GM21528 (cell line): Measurements from ENCODE around the gene FBXW12.

Experiments used
- ATAC-seq: cut with Tn5 transposase; IDR thresholded peaks from one replicate; pipeline ENCODE4 v1.9.1; 2021; ENCODE audit warnings: mild to moderate bottlenecking, moderate library complexity; ENCODE audit not compliant: unreplicated experiment, low FRiP score

Gene FBXW12

GRCh38 chr3:48419149-48419548, 47.1 kb downstream of the FBXW12 start:
- ATAC-seq: no peak

GRCh38 chr3:48419597-48419996, 47.6 kb downstream of the FBXW12 start:
- ATAC-seq: no peak

- no peak for ATAC-seq
Measured at GRCh38 chr3:48420561-48420960, 48.5 kb downstream of the FBXW12 start.

- ATAC-seq: no peak
Measured at GRCh38 chr3:48422272-48422671, 50.3 kb downstream of the FBXW12 start.

GRCh38 chr3:48422681-48423080, 50.7 kb downstream of the FBXW12 start:
- no peak for ATAC-seq

- no peak for ATAC-seq
Measured at GRCh38 chr3:48423241-48423882, 51.3 kb downstream of the FBXW12 start.

- ATAC-seq: no peak
Measured at GRCh38 chr3:48423883-48424695, 52.1 kb downstream of the FBXW12 start.

- ATAC-seq: no peak
Measured at GRCh38 chr3:48425281-48425812, 53.3 kb downstream of the FBXW12 start.

- ATAC-seq: no peak
Measured at GRCh38 chr3:48426401-48426909, 54.4 kb downstream of the FBXW12 start.

- ATAC-seq: no peak
Measured at GRCh38 chr3:48426944-48427629, 55.1 kb downstream of the FBXW12 start.

GRCh38 chr3:48427630-48427962, 55.6 kb downstream of the FBXW12 start:
- ATAC-seq: no peak

GRCh38 chr3:48428088-48428571, 56.1 kb downstream of the FBXW12 start:
- ATAC-seq: no peak

- ATAC-seq: no peak
Measured at GRCh38 chr3:48428572-48429316, 56.7 kb downstream of the FBXW12 start.

GRCh38 chr3:48429317-48429959, 57.4 kb downstream of the FBXW12 start:
- ATAC-seq: no peak

- ATAC-seq: no peak
Measured at GRCh38 chr3:48429960-48430707, 58.1 kb downstream of the FBXW12 start, which contains the start of gene PLXNB1. Gene PLXNB1 (minus strand): TSS chr3:48430086. CDS start chr3:48424611, 5,475 bp downstream.

- no peak for ATAC-seq
Measured at GRCh38 chr3:48430708-48431101, 58.7 kb downstream of the FBXW12 start.

- no peak for ATAC-seq
Measured at GRCh38 chr3:48431224-48432029, 59.4 kb downstream of the FBXW12 start.
